ENCODE data around the gene CISTR. TPM values are rescaled to one million over a fixed set of nuclear protein-coding genes. Genes with fewer than 3 reads are reported as not detected.

Gene CISTR
- polyA plus RNA-seq, result not detected

DNA sequence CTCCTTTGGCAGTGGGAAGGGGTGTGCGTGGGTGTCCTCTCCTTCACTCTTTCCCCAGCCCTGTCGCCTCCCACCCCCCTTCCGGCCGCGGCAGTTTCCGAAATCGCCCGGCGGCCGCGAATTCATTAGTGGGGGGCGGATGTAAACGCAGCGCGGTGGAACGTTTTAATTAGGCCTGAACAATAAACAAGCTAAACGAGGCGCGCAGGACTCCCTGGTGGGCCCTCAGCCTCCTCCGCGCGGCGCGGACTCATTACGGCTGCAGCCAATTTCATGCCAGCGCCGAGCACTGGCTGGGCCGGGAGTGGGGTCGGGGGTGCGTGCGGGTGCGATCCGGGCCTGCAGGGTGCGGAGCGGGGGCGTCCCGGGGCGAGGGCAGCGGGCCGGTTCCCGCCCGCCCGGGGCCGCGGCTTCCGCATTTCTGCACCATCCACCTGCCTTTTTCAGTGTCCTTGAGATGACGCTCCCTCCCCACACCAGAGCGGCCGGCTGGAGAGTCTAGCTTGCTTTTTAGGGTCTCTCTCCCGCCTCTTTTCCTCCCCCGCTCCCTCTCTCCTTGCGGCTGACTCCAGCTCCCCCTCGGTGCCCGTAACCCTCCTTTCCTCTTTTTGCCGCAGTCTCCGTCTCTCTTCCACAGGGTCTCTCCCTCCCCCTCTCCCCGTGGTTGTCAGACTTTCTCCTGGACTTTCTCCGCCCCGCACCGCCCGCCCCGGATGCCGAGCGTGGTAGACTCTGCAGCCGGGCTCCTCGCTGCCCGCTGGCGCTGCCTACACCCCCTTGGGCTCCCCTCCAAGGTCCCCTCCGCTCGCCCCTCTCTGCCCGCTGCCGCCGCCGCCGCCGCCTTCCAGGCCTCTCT lies at the start of gene CISTR:
Gene CISTR, minus strand, starts transcription at position 644 of the 856 bp plus-strand sequence.
- WGBS, 2 donors, result 4 to 5% methylated on average over 71 to 76 of the region's 76 CpGs
- H3K4me3 ChIP-seq (ENCODE audit: low read depth in 1 of 2, low read length in 2 of 2), result peak within 1 kb of the TSS; percentile 26 to 49
- H3K36me3 ChIP-seq (ENCODE audit: control insufficient read depth in 2 of 2, insufficient read depth in 2 of 2, low read length in 1 of 2), result no peaks in the 10 kb centered on the region
- peaks cover 3 to 7% of the 10 kb centered on the region in 2 donors for H3K4me1 ChIP-seq (ENCODE audit: control insufficient read depth in 2 of 2, insufficient read depth in 2 of 2, low read length in 1 of 2)
- no peak within 1 kb of the TSS for H3K27ac ChIP-seq (ENCODE audit: low read depth in 2 of 2, low read length in 1 of 2)
- no peaks in the 10 kb centered on the region for H3K9me3 ChIP-seq (ENCODE audit: control insufficient read depth in 2 of 2, insufficient read depth in 1 of 2, low read depth in 1 of 2, low read length in 1 of 2)
- H3K27me3 ChIP-seq (ENCODE audit: control insufficient read depth in 1 of 2, insufficient read depth in 2 of 2, low read length in 2 of 2), result peaks cover 0 to 3% of the 10 kb centered on the region in 2 donors

DNA sequence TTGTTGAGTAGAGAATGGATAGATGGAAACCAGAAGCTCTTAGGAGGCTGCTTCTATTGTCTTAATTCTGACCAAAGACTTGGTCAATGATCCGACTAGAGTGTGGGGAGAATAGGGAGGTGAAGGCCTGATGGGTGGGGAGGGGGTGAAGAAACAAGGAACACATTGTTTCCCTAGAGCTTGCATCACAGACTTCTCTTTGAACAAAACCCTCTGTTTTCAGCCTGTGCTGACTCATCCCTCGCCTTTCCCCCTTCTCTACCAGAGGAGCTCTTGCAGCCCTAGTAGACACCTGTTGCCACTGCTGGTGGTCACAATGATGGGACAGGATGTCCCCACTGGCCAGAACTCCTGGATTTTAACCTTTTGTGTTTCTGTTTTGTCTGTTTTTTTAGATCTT lies 46.8 kb upstream of the CISTR start:
- H3K27me3 ChIP-seq (ENCODE audit: control insufficient read depth in 1 of 2, insufficient read depth in 2 of 2, low read length in 2 of 2), result peaks cover 0 to 2% of the 10 kb centered on the region in 2 donors
- 65 to 77% methylated on average over 2 of the region's 2 CpGs for WGBS, 2 donors
- no peaks in the 10 kb centered on the region for H3K4me1 ChIP-seq (ENCODE audit: control insufficient read depth in 2 of 2, insufficient read depth in 2 of 2, low read length in 1 of 2)
- H3K27ac ChIP-seq (ENCODE audit: low read depth in 2 of 2, low read length in 1 of 2), result no peak overlapping the region
- H3K36me3 ChIP-seq (ENCODE audit: control insufficient read depth in 2 of 2, insufficient read depth in 2 of 2, low read length in 1 of 2), result no peaks in the 10 kb centered on the region
- no peak overlapping the region for H3K4me3 ChIP-seq (ENCODE audit: low read depth in 1 of 2, low read length in 2 of 2)
- H3K9me3 ChIP-seq (ENCODE audit: control insufficient read depth in 2 of 2, insufficient read depth in 1 of 2, low read depth in 1 of 2, low read length in 1 of 2), result no peaks in the 10 kb centered on the region

DNA sequence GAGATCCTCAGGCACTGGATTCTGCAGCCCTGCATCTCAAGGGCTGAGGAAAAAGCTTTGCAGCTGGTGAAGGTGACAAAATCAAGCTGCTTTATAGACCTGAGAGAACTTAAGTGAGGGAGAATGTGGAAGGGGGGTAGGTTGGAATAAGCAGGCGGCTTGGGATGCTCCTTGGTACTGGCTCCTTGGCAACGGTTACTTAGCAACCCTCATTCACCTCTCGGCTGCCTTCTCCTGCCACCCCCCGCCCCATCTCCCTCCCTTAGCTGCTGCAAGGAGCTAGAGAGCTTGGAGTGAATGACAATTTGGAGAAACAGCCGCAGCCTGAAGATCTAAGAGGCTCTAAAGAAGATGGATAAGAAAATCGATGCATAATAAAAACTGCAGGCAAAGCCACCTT lies 44.1 kb upstream of the CISTR start:
- no peak overlapping the region for H3K4me3 ChIP-seq (ENCODE audit: low read depth in 1 of 2, low read length in 2 of 2)
- H3K36me3 ChIP-seq (ENCODE audit: control insufficient read depth in 2 of 2, insufficient read depth in 2 of 2, low read length in 1 of 2), result no peaks in the 10 kb centered on the region
- no peaks in the 10 kb centered on the region for H3K9me3 ChIP-seq (ENCODE audit: control insufficient read depth in 2 of 2, insufficient read depth in 1 of 2, low read depth in 1 of 2, low read length in 1 of 2)
- peaks cover 0 to 2% of the 10 kb centered on the region in 2 donors for H3K27me3 ChIP-seq (ENCODE audit: control insufficient read depth in 1 of 2, insufficient read depth in 2 of 2, low read length in 2 of 2)
- WGBS, 2 donors, result 43 to 46% methylated on average over 6 of the region's 6 CpGs
- H3K27ac ChIP-seq (ENCODE audit: low read depth in 2 of 2, low read length in 1 of 2), result no peak overlapping the region
- H3K4me1 ChIP-seq (ENCODE audit: control insufficient read depth in 2 of 2, insufficient read depth in 2 of 2, low read length in 1 of 2), result no peaks in the 10 kb centered on the region

DNA sequence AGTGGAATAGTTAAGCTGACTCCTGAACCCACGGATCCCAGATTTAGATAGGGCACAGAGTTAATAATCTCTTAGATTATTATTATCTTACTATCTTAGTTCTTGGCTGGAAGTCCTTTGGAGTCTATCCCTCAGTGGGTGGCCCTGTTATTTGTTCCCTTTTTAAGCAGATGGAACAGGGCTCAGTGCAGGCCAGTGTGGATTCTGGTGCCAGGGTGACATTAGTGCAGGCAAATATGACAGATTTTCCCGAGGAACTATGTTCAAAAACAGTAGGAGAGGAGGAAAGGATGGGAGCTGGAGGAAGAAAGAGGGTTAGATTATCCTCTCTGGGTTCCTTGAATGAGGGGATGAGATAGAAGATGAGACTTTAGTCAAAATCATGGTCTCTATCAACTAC lies 41.4 kb upstream of the CISTR start:
- H3K4me3 ChIP-seq (ENCODE audit: low read depth in 1 of 2, low read length in 2 of 2), result no peak overlapping the region
- WGBS, 2 donors, result 56 to 64% methylated on average over 2 of the region's 2 CpGs
- no peak overlapping the region for H3K27ac ChIP-seq (ENCODE audit: low read depth in 2 of 2, low read length in 1 of 2)
- no peaks in the 10 kb centered on the region for H3K36me3 ChIP-seq (ENCODE audit: control insufficient read depth in 2 of 2, insufficient read depth in 2 of 2, low read length in 1 of 2)
- no peaks in the 10 kb centered on the region for H3K4me1 ChIP-seq (ENCODE audit: control insufficient read depth in 2 of 2, insufficient read depth in 2 of 2, low read length in 1 of 2)
- no peaks in the 10 kb centered on the region for H3K9me3 ChIP-seq (ENCODE audit: control insufficient read depth in 2 of 2, insufficient read depth in 1 of 2, low read depth in 1 of 2, low read length in 1 of 2)
- peaks cover 0 to 2% of the 10 kb centered on the region in 2 donors for H3K27me3 ChIP-seq (ENCODE audit: control insufficient read depth in 1 of 2, insufficient read depth in 2 of 2, low read length in 2 of 2)

DNA sequence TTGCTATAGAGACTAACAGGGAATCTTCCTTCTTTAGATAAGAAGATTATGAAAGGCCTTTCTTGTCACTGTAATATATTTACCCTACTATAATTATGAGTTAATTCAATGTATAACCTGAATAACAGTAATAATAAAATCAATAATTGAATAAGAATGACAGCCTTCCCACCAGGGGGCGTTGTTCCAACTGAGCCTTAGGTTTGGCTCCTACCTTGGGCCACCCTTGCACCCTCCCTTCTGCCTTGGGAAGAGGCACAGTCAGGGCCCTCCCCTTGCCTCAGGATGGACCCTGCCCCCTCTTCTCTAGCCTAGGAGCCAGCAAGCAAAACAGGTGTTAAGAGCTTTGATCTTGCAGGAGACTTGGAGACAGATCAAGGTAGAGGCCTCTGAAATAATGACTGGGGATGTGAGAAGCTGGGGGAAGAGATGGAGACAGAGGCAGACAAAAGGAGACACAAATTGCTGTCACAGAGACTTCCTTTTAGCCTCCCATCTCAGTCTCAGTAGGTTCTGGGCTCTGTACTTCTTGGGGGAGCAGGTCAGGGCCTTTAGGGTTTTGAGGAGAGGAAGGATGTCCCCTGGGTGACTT lies 40.1 kb upstream of the CISTR start:
- WGBS, 2 donors, result 4 to 11% methylated on average over 1 of the region's 1 CpG
- peaks cover 0 to 2% of the 10 kb centered on the region in 2 donors for H3K27me3 ChIP-seq (ENCODE audit: control insufficient read depth in 1 of 2, insufficient read depth in 2 of 2, low read length in 2 of 2)
- no peaks in the 10 kb centered on the region for H3K36me3 ChIP-seq (ENCODE audit: control insufficient read depth in 2 of 2, insufficient read depth in 2 of 2, low read length in 1 of 2)
- H3K27ac ChIP-seq (ENCODE audit: low read depth in 2 of 2, low read length in 1 of 2), result no peak overlapping the region
- H3K4me3 ChIP-seq (ENCODE audit: low read depth in 1 of 2, low read length in 2 of 2), result no peak overlapping the region
- H3K4me1 ChIP-seq (ENCODE audit: control insufficient read depth in 2 of 2, insufficient read depth in 2 of 2, low read length in 1 of 2), result no peaks in the 10 kb centered on the region
- H3K9me3 ChIP-seq (ENCODE audit: control insufficient read depth in 2 of 2, insufficient read depth in 1 of 2, low read depth in 1 of 2, low read length in 1 of 2), result no peaks in the 10 kb centered on the region

DNA sequence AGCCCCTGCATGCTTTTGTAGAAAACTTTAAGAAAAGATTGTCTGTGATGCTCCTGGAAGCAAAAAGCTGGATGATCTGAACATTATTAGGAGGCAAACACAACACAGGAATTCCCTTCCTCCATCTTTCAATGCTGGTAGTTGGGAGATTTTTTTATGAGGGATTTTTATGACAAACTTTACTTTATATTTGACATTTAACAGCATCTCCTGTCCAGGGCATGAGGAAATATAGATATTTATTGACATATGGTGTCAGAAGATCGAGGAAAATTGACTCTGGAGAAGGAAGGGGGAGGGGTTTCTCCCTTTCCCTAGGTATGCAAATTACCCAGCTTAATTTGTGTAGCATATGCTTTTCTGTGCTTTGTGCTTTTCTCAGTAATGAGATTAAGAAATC lies 37.8 kb upstream of the CISTR start:
- Histone ChIP-seq H3K27ac (ENCODE audit: low read depth in 2 of 2, low read length in 1 of 2) (no peak overlapping the region), H3K36me3 (ENCODE audit: control insufficient read depth in 2 of 2, insufficient read depth in 2 of 2, low read length in 1 of 2) (no peaks in the 10 kb centered on the region), H3K4me3 (ENCODE audit: low read depth in 1 of 2, low read length in 2 of 2) (no peak overlapping the region), H3K4me1 (ENCODE audit: control insufficient read depth in 2 of 2, insufficient read depth in 2 of 2, low read length in 1 of 2) (no peaks in the 10 kb centered on the region), H3K27me3 (ENCODE audit: control insufficient read depth in 1 of 2, insufficient read depth in 2 of 2, low read length in 2 of 2) (peaks cover 0 to 2% of the 10 kb centered on the region in 2 donors), H3K9me3 (ENCODE audit: control insufficient read depth in 2 of 2, insufficient read depth in 1 of 2, low read depth in 1 of 2, low read length in 1 of 2) (no peaks in the 10 kb centered on the region)
- WGBS, 2 donors, result 35 to 48% methylated on average over 1 of the region's 1 CpG

DNA sequence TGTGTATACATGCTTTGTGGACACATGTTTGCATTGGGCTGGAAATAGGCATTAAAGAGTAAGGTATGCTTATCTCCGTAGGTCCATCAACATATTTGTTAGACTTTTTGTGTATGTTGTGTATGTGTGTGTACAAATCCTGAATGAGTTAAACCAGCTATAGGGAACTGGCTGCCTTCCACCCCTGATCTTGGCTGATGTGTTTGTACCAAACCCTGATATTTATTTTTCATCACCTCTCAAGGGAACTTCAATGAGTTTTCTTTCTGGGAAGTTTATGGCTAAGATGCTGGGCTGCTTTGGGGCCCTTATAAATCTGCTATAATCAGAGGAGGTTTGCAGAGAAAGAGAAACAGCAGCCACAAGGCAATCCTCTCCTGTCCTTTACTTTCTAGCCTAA lies 37.1 kb upstream of the CISTR start:
- Histone ChIP-seq H3K36me3 (ENCODE audit: control insufficient read depth in 2 of 2, insufficient read depth in 2 of 2, low read length in 1 of 2) (no peaks in the 10 kb centered on the region), H3K9me3 (ENCODE audit: control insufficient read depth in 2 of 2, insufficient read depth in 1 of 2, low read depth in 1 of 2, low read length in 1 of 2) (no peaks in the 10 kb centered on the region), H3K27me3 (ENCODE audit: control insufficient read depth in 1 of 2, insufficient read depth in 2 of 2, low read length in 2 of 2) (no peaks in the 10 kb centered on the region), H3K27ac (ENCODE audit: low read depth in 2 of 2, low read length in 1 of 2) (no peak overlapping the region), H3K4me1 (ENCODE audit: control insufficient read depth in 2 of 2, insufficient read depth in 2 of 2, low read length in 1 of 2) (no peaks in the 10 kb centered on the region), H3K4me3 (ENCODE audit: low read depth in 1 of 2, low read length in 2 of 2) (no peak overlapping the region)
- 56 to 80% methylated on average over 1 of the region's 1 CpG for WGBS, 2 donors

DNA sequence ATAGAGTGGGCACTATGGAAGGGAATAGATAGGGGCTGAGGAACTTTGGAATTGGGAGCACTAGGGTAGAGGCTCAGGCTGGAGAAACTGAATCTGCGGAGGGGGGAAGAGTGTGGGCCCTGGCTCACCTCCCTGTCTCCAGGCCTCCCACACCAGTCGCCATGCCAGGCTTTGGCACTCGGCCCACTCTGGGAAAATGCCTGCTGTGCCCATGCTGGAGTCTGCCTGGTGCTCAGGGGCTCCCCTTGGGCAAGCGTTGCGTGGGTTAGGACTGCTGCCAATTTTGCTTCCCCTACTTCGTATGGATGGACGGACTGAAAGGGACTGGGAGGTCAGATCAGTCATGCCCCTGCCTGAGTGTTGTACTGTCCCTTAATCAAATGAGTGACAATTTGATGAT lies 34.6 kb upstream of the CISTR start:
- WGBS, 2 donors, result 76 to 82% methylated on average over 7 of the region's 7 CpGs
- Histone ChIP-seq H3K36me3 (ENCODE audit: control insufficient read depth in 2 of 2, insufficient read depth in 2 of 2, low read length in 1 of 2) (no peaks in the 10 kb centered on the region), H3K27me3 (ENCODE audit: control insufficient read depth in 1 of 2, insufficient read depth in 2 of 2, low read length in 2 of 2) (no peaks in the 10 kb centered on the region), H3K27ac (ENCODE audit: low read depth in 2 of 2, low read length in 1 of 2) (no peak overlapping the region), H3K4me1 (ENCODE audit: control insufficient read depth in 2 of 2, insufficient read depth in 2 of 2, low read length in 1 of 2) (no peaks in the 10 kb centered on the region), H3K9me3 (ENCODE audit: control insufficient read depth in 2 of 2, insufficient read depth in 1 of 2, low read depth in 1 of 2, low read length in 1 of 2) (no peaks in the 10 kb centered on the region), H3K4me3 (ENCODE audit: low read depth in 1 of 2, low read length in 2 of 2) (no peak overlapping the region)

DNA sequence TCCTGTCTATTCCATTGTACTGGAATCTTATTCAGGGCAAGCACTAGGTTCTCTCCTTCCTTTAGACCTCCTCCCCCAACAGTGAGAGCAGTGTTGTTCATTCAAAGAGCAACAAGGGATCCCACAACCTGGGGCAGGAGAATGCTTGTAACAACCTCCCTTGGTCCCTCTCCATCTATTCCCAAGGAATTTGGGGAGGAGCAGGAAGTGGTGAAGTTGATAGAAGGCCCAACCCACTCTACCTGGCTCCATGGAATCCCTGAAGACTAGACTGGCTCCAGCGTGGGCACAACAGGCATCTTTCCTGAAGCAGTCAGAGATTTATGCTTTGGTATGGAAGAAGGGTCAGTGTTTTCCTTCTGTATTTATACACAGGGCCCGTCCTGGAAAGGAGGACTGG lies 33.4 kb upstream of the CISTR start:
- 68 to 81% methylated on average over 2 of the region's 2 CpGs for WGBS, 2 donors
- H3K4me3 ChIP-seq (ENCODE audit: low read depth in 1 of 2, low read length in 2 of 2), result no peak overlapping the region
- no peak overlapping the region for H3K27ac ChIP-seq (ENCODE audit: low read depth in 2 of 2, low read length in 1 of 2)
- H3K4me1 ChIP-seq (ENCODE audit: control insufficient read depth in 2 of 2, insufficient read depth in 2 of 2, low read length in 1 of 2), result no peaks in the 10 kb centered on the region
- H3K27me3 ChIP-seq (ENCODE audit: control insufficient read depth in 1 of 2, insufficient read depth in 2 of 2, low read length in 2 of 2), result peaks cover 0 to 3% of the 10 kb centered on the region in 2 donors
- H3K36me3 ChIP-seq (ENCODE audit: control insufficient read depth in 2 of 2, insufficient read depth in 2 of 2, low read length in 1 of 2), result no peaks in the 10 kb centered on the region
- H3K9me3 ChIP-seq (ENCODE audit: control insufficient read depth in 2 of 2, insufficient read depth in 1 of 2, low read depth in 1 of 2, low read length in 1 of 2), result no peaks in the 10 kb centered on the region
